Testis (tissue), 3 donors: Measurements from ENCODE around the gene PLEKHA7. TPM values are rescaled to one million over a fixed set of nuclear protein-coding genes. Genes with fewer than 3 reads are reported as not detected.
A peak's percentile ranks its signal among the peaks of the same experiment; 100 is the strongest.

Source experiments
- DNase-seq: peaks from one replicate; pipeline ENCODE4 v3.0.0-alpha.2; 2019
- H3K27ac ChIP-seq, 2 donors: fragments of 200-600 bp; sonication (generic); one replicate each; pipeline ENCODE4 v1.5.1; 2019
- H3K27me3 ChIP-seq: fragments of 200-600 bp; sonication (generic); one replicate; pipeline ENCODE4 v1.5.1; 2019
- H3K36me3 ChIP-seq: fragments of 200-600 bp; sonication (generic); one replicate; pipeline ENCODE4 v1.5.1; 2017; ENCODE audit warnings: low read depth; ENCODE audit errors: missing control alignments
- H3K4me1 ChIP-seq: fragments of 200-600 bp; sonication (generic); one replicate; pipeline ENCODE4 v1.5.1; 2019
- H3K4me3 ChIP-seq, 2 donors: fragments of 200-600 bp; sonication (generic); one replicate each; pipeline ENCODE4 v1.5.1; 2017 to 2019
- H3K9me3 ChIP-seq: fragments of 200-600 bp; sonication (generic); one replicate; pipeline ENCODE4 v1.5.1; 2017
- CTCF ChIP-seq, 3 experiments: fragments of 450-650 bp in 2 of 3; fragments of 200-600 bp in 1 of 3; sonication (generic) in 1 of 3; IDR thresholded peaks; one replicate each; pipeline ENCODE4 v1.5.1; 2016 to 2019; ENCODE audit warnings: antibody characterized with exemption in 3 of 3, mild to moderate bottlenecking in 2 of 3, moderate library complexity in 1 of 3
- POLR2A ChIP-seq: fragments of 450-650 bp; IDR thresholded peaks from one replicate; pipeline ENCODE4 v1.6.1; 2017; ENCODE audit warnings: antibody characterized with exemption, mild to moderate bottlenecking, moderate library complexity
- WGBS, 2 donors: methylation state at CpG; one replicate each; pipeline ENCODE4 v1.1.5; 2018; 5-methylcytosine and 5-hydroxymethylcytosine counted together
- intact Hi-C: fragments of 100-400 bp; cut with DNase I; formaldehyde crosslinking; loops from one replicate; pipeline ENCODE4 v1.15.1; 2023; ENCODE audit warnings: low total_unique reads
- polyA plus RNA-seq: library from polyadenylated mRNA; stranded (reverse); fragments of 350-450 nt; fragmentation: Illumina TruSeq; extraction: RNeasy Lipid Tissue Mini Kit (QIAGEN cat#74804); gene quantifications from one replicate; pipeline ENCODE4 v1.2.3, GENCODE V29; 2014; ENCODE audit warnings: low read depth, low replicate concordance; ENCODE audit not compliant: insufficient read depth
- total RNA-seq, 2 donors: library from RNA; depleted of rRNA; stranded (reverse); fragments of >200 nt; gene quantifications; one replicate each; pipeline ENCODE4 v1.2.3, GENCODE V29; 2016

Gene PLEKHA7
- total and polyA plus RNA-seq, 3 donors from 2014 or later, result 33.0 to 64.9 (median 63.9) TPM

GRCh38 chr11:16843294-16843693 is 170.9 kb downstream of the PLEKHA7 start:
- TF ChIP-seq POLR2A (no peak), CTCF (IDR thresholded peaks at IDR 0.05) (no peak)
- DNase-seq, result peak; percentile 38
- intact Hi-C loops, result no loop called here
- no peak overlapping the region for H3K4me3 ChIP-seq
- no peaks in the 10 kb centered on the region for H3K27me3 ChIP-seq
- H3K4me1 ChIP-seq, result no peaks in the 10 kb centered on the region
- no peaks in the 10 kb centered on the region for H3K9me3 ChIP-seq
- no peaks in the 10 kb centered on the region for H3K36me3 ChIP-seq
- H3K27ac ChIP-seq, result no peak overlapping the region

GRCh38 chr11:16841984-16842383 is 172.2 kb downstream of the PLEKHA7 start:
- TF ChIP-seq POLR2A, result no peak
- no peak for TF ChIP-seq CTCF (IDR thresholded peaks at IDR 0.05)
- no peak overlapping the region for H3K4me3 ChIP-seq
- H3K36me3 ChIP-seq, result no peaks in the 10 kb centered on the region
- no peaks in the 10 kb centered on the region for H3K9me3 ChIP-seq
- no peaks in the 10 kb centered on the region for H3K27me3 ChIP-seq
- H3K4me1 ChIP-seq, result no peaks in the 10 kb centered on the region
- 88 to 95% methylated on average over 3 to 4 of the region's 4 CpGs for WGBS, 2 donors
- DNase-seq, result no peak
- H3K27ac ChIP-seq, result no peak overlapping the region
- intact Hi-C loops, result no loop called here

GRCh38 chr11:16841481-16841880 is 172.7 kb downstream of the PLEKHA7 start:
- TF ChIP-seq CTCF (IDR thresholded peaks at IDR 0.05) (no peak), POLR2A (no peak)
- no peaks in the 10 kb centered on the region for H3K27me3 ChIP-seq
- 94 to 98% methylated on average over 9 of the region's 9 CpGs for WGBS, 2 donors
- intact Hi-C loops, result no loop called here
- no peak overlapping the region for H3K27ac ChIP-seq
- H3K36me3 ChIP-seq, result no peaks in the 10 kb centered on the region
- no peak for DNase-seq
- H3K4me1 ChIP-seq, result no peaks in the 10 kb centered on the region
- no peak overlapping the region for H3K4me3 ChIP-seq
- no peaks in the 10 kb centered on the region for H3K9me3 ChIP-seq

GRCh38 chr11:16840951-16841350 is 173.3 kb downstream of the PLEKHA7 start:
- intact Hi-C loops, result no loop called here
- H3K4me1 ChIP-seq, result no peaks in the 10 kb centered on the region

More at GRCh38 chr11:16840951-16841350, 173.3 kb downstream of the PLEKHA7 start:
- 95 to 97% methylated on average over 2 of the region's 2 CpGs for WGBS, 2 donors
- no peak for DNase-seq
- H3K27me3 ChIP-seq, result no peaks in the 10 kb centered on the region
- no peaks in the 10 kb centered on the region for H3K36me3 ChIP-seq
- no peak overlapping the region for H3K4me3 ChIP-seq
- H3K27ac ChIP-seq, result no peak overlapping the region
- H3K9me3 ChIP-seq, result no peaks in the 10 kb centered on the region
- TF ChIP-seq CTCF (IDR thresholded peaks at IDR 0.05) (no peak), POLR2A (no peak)
